ENCODE data around the gene DDR2.
A peak's percentile ranks its signal among the peaks of the same experiment; 100 is the strongest.

Gene DDR2

GRCh38 chr1:162627662-162628296 lies 4.5 kb upstream of the DDR2 start:
- no peak for DNase-seq (ENCODE audit: low read depth, low spot score)
- no peak overlapping the region for H3K4me3 ChIP-seq (ENCODE audit: low read depth, low read length)
- in situ Hi-C loops (cut with HindIII; ENCODE audit: low sequenced_read_pairs): no loop called here
- TF ChIP-seq, protein P1, sequence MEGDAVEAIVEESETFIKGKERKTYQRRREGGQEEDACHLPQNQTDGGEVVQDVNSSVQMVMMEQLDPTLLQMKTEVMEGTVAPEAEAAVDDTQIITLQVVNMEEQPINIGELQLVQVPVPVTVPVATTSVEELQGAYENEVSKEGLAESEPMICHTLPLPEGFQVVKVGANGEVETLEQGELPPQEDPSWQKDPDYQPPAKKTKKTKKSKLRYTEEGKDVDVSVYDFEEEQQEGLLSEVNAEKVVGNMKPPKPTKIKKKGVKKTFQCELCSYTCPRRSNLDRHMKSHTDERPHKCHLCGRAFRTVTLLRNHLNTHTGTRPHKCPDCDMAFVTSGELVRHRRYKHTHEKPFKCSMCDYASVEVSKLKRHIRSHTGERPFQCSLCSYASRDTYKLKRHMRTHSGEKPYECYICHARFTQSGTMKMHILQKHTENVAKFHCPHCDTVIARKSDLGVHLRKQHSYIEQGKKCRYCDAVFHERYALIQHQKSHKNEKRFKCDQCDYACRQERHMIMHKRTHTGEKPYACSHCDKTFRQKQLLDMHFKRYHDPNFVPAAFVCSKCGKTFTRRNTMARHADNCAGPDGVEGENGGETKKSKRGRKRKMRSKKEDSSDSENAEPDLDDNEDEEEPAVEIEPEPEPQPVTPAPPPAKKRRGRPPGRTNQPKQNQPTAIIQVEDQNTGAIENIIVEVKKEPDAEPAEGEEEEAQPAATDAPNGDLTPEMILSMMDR (IDR thresholded peaks at IDR 0.05; ENCODE audit: low read depth, low read length): peak; percentile 42

- TF ChIP-seq, protein P1 (IDR thresholded peaks at IDR 0.05; ENCODE audit: low read depth, low read length): no peak
- peak; percentile 58 for DNase-seq (ENCODE audit: low read depth, low spot score)
- no peak overlapping the region for H3K4me3 ChIP-seq (ENCODE audit: low read depth, low read length)
- in situ Hi-C loops (cut with HindIII; ENCODE audit: low sequenced_read_pairs): no loop called here
Observed at GRCh38 chr1:162629077-162629627, 3.1 kb upstream of the DDR2 start.

DNA sequence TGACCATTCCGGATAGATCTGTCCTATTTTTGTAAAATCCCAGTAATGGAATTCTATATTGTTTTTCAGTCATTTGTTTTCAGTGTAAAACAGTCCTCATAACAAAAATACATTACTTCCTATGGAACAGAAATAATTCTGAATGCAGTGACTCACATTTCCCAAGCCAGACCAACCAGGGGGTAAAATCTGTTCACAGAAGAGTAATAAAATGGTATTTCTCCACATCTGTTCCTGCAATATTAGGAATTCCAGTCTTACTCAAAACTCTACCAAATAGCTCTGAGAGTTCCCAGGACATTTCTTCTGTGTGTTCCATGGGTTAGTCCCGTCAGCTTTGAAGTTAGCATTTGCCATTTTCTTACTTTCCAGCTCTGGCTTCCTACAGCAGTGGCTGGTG lies 2.6 kb upstream of the DDR2 start:
- DNase-seq (ENCODE audit: low read depth, low spot score): peak; percentile 84
- in situ Hi-C loops (cut with HindIII; ENCODE audit: low sequenced_read_pairs): no loop called here
- TF ChIP-seq, protein P1 (IDR thresholded peaks at IDR 0.05; ENCODE audit: low read depth, low read length): no peak
- H3K4me3 ChIP-seq (ENCODE audit: low read depth, low read length): no peak overlapping the region

- peak; percentile 56 for DNase-seq (ENCODE audit: low read depth, low spot score)
- H3K4me3 ChIP-seq (ENCODE audit: low read depth, low read length): peak overlapping the region; percentile 67
- TF ChIP-seq, protein P1 (IDR thresholded peaks at IDR 0.05; ENCODE audit: low read depth, low read length): no peak
- in situ Hi-C loops (cut with HindIII; ENCODE audit: low sequenced_read_pairs): no loop called here
Observed at GRCh38 chr1:162631546-162632191, 595 bp upstream of the DDR2 start.

- DNase-seq (ENCODE audit: low read depth, low spot score): peak; percentile 55
- in situ Hi-C loops (cut with HindIII; ENCODE audit: low sequenced_read_pairs): no loop called here
- H3K4me3 ChIP-seq (ENCODE audit: low read depth, low read length): peak overlapping the region; percentile 67
- TF ChIP-seq, protein P1 (IDR thresholded peaks at IDR 0.05; ENCODE audit: low read depth, low read length): no peak
Observed at GRCh38 chr1:162632698-162633080, 425 bp downstream of the DDR2 start.

GRCh38 chr1:162633081-162633762 lies 958 bp downstream of the DDR2 start:
- in situ Hi-C loops (cut with HindIII; ENCODE audit: low sequenced_read_pairs): no loop called here
- H3K4me3 ChIP-seq (ENCODE audit: low read depth, low read length): peak overlapping the region; percentile 67
- DNase-seq (ENCODE audit: low read depth, low spot score): peak; percentile 42
- TF ChIP-seq, protein P1 (IDR thresholded peaks at IDR 0.05; ENCODE audit: low read depth, low read length): peak; percentile 20
